ENCODE results near the gene SPPL2B. TPM values are rescaled to one million over a fixed set of nuclear protein-coding genes. Genes with fewer than 3 reads are reported as not detected.

Gene SPPL2B
- total RNA-seq, 1 experiment from 2014 or later = 73.7 TPM

DNA sequence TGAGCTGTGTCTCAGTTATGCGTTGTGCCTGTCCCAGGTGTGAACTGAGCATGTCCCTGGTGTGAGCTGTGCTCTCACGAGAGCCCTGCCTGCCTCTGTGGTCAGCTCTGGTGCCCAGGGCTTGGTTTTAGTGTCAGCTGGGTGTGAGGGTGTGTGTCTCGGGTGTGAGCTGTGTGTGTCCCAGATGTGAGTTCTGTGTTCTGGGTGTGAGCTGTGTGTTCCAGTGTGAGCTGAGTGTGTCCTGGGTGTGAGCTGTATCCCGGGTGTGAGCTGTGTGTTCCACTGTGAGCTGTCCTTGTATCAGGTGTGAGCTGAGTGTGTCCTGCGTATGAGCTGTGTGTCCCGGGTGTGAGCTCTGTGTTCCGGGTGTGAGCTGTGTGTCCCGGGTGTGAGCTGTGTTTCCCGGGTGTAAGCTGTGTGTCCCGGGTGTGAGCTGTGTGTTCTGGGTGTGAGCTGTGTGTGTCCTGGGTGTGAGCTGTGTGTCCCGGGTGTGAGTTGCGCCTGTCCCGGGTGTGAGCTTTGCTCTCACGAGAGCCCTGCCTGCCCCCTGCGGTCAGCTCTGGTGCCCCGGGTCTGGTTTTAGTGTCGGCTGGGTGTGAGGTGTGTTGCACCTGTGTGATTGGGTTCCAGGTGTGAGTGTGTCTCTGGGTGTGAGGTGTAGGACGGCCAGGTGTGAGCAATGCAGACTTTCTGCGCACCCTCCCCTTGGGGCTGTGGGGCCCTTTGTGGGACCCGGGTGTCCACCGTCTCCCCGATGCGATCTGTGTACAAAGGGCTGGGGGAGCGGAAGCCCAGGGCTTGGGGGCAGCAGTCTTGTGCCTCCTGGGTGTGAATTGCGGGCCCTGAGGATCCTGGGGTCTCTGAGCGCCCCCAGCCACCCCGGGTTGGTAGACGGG, 39.4 kb upstream of the SPPL2B start:
- Mint-ChIP-seq H3K4me1 (peaks cover 7 to 16% of the 10 kb centered on the region in 2 experiments; a peak in 3 of 4 replicates), H3K27me3 (ENCODE audit: low read depth) (peaks cover 96% of the 10 kb centered on the region), H3K4me3 (peak overlapping the region; percentile 52 to 82), H3K36me3 (ENCODE audit: insufficient read depth in 1 of 3, low read depth in 3 of 3) (peaks cover 0 to 7% (median 4%) of the 10 kb centered on the region in 3 experiments; a peak in 3 of 7 replicates), H3K27ac (no peak overlapping the region; a peak in 1 of 7 replicates), H3K9me3 (peaks cover 5 to 6% of the 10 kb centered on the region in 2 experiments; a peak in 3 of 5 replicates)
- Histone ChIP-seq H3K9me3 (ENCODE audit: control insufficient read depth, low read depth, low read length) (no peaks in the 10 kb centered on the region), H3K79me2 (ENCODE audit: insufficient read depth, low read length) (no peaks in the 10 kb centered on the region), H3T11ph (ENCODE audit: low read length) (no peak overlapping the region), H3K27ac (ENCODE audit: insufficient read length, low read depth, low read length) (no peak overlapping the region), H3K23ac (ENCODE audit: insufficient read length, low read depth, low read length) (no peak overlapping the region), H3K56ac (ENCODE audit: insufficient read length, low read depth, low read length) (no peak overlapping the region), H2BK20ac (ENCODE audit: low read depth, low read length, poor library complexity, severe bottlenecking) (no peak overlapping the region), H3K4me1 (ENCODE audit: insufficient read depth, low read length) (no peaks in the 10 kb centered on the region), H3K14ac (ENCODE audit: insufficient read depth, low read length) (no peak overlapping the region), H4K20me1 (ENCODE audit: control insufficient read depth, insufficient read depth, insufficient read length) (no peaks in the 10 kb centered on the region), H4K5ac (ENCODE audit: insufficient read length, low read depth, low read length) (no peak overlapping the region), H2BK120ac (ENCODE audit: low read depth, low read length, poor library complexity, severe bottlenecking) (no peak overlapping the region), H3K18ac (ENCODE audit: insufficient read length, low read depth, low read length) (no peak overlapping the region), H4K91ac (ENCODE audit: insufficient read length, low read depth, low read length) (no peak overlapping the region), H2AK5ac (ENCODE audit: insufficient read length, low read length) (no peak overlapping the region), H2BK12ac (ENCODE audit: insufficient read length, low read depth, low read length) (no peak overlapping the region), H3K27me3 (ENCODE audit: insufficient read depth, low read length) (peaks cover 35% of the 10 kb centered on the region; the same call in 1 of the 2 replicates), H2BK15ac (ENCODE audit: low read depth, low read length) (no peak overlapping the region), H2BK5ac (ENCODE audit: insufficient read length, low read length) (no peak overlapping the region), H3K9ac (ENCODE audit: extremely low read depth, insufficient read length, low read length) (no peak overlapping the region), H3K23me2 (ENCODE audit: insufficient read length, low read depth, low read length, poor library complexity, severe bottlenecking) (no peaks in the 10 kb centered on the region), H4K8ac (replicated peaks; ENCODE audit: insufficient read length, low read depth, low read length) (no peak overlapping the region), H3K79me1 (ENCODE audit: insufficient read depth, low read depth, low read length, poor library complexity, severe bottlenecking) (no peaks in the 10 kb centered on the region), H2AFZ (ENCODE audit: low read length) (no peak overlapping the region), H3K4ac (ENCODE audit: low read depth, low read length) (no peak overlapping the region), H3K4me2 (ENCODE audit: insufficient read depth, insufficient read length, low read length) (no peak overlapping the region)
- DNase-seq = no peak
- no CpG with 5 or more reads among the region's 28 CpGs for WGBS (ENCODE audit: extremely low coverage, insufficient read length, low lambda C conversion rate)
- TF ChIP-seq, protein P1, sequence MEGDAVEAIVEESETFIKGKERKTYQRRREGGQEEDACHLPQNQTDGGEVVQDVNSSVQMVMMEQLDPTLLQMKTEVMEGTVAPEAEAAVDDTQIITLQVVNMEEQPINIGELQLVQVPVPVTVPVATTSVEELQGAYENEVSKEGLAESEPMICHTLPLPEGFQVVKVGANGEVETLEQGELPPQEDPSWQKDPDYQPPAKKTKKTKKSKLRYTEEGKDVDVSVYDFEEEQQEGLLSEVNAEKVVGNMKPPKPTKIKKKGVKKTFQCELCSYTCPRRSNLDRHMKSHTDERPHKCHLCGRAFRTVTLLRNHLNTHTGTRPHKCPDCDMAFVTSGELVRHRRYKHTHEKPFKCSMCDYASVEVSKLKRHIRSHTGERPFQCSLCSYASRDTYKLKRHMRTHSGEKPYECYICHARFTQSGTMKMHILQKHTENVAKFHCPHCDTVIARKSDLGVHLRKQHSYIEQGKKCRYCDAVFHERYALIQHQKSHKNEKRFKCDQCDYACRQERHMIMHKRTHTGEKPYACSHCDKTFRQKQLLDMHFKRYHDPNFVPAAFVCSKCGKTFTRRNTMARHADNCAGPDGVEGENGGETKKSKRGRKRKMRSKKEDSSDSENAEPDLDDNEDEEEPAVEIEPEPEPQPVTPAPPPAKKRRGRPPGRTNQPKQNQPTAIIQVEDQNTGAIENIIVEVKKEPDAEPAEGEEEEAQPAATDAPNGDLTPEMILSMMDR (conservative IDR thresholded peaks at IDR 0.05) = no peak

Data from H9 (cell line).